ENCODE results near the gene CERK.

Gene CERK

DNA sequence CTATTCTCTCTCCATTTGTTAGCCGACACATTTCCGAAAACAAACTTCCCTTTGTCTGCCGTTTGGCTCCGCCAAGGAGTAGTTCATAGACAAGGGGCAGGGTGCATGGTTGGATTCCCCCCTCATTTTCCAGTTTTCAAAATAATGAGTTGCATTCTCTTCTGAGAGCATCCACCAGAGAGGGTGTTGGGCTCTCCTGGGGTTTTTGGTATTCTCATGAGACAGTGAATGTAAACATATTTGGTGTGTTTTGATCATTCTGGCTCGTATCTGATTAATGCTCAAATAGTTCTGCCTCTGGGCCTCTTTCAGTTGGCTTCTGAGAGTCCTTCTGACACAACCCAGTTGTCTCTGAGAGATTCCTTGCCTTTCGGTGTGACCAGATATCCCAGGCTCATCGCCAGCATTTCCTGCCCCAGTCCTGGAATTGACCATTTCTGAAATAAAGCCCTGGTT, 96.2 kb downstream of the CERK start:
- TF ChIP-seq, protein P1, sequence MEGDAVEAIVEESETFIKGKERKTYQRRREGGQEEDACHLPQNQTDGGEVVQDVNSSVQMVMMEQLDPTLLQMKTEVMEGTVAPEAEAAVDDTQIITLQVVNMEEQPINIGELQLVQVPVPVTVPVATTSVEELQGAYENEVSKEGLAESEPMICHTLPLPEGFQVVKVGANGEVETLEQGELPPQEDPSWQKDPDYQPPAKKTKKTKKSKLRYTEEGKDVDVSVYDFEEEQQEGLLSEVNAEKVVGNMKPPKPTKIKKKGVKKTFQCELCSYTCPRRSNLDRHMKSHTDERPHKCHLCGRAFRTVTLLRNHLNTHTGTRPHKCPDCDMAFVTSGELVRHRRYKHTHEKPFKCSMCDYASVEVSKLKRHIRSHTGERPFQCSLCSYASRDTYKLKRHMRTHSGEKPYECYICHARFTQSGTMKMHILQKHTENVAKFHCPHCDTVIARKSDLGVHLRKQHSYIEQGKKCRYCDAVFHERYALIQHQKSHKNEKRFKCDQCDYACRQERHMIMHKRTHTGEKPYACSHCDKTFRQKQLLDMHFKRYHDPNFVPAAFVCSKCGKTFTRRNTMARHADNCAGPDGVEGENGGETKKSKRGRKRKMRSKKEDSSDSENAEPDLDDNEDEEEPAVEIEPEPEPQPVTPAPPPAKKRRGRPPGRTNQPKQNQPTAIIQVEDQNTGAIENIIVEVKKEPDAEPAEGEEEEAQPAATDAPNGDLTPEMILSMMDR (IDR thresholded peaks at IDR 0.05) = no peak
- DNase-seq (ENCODE audit: low spot score) = no peak
- Histone ChIP-seq H3K27ac (no peak overlapping the region), H3K4me3 (no peak overlapping the region)

DNA sequence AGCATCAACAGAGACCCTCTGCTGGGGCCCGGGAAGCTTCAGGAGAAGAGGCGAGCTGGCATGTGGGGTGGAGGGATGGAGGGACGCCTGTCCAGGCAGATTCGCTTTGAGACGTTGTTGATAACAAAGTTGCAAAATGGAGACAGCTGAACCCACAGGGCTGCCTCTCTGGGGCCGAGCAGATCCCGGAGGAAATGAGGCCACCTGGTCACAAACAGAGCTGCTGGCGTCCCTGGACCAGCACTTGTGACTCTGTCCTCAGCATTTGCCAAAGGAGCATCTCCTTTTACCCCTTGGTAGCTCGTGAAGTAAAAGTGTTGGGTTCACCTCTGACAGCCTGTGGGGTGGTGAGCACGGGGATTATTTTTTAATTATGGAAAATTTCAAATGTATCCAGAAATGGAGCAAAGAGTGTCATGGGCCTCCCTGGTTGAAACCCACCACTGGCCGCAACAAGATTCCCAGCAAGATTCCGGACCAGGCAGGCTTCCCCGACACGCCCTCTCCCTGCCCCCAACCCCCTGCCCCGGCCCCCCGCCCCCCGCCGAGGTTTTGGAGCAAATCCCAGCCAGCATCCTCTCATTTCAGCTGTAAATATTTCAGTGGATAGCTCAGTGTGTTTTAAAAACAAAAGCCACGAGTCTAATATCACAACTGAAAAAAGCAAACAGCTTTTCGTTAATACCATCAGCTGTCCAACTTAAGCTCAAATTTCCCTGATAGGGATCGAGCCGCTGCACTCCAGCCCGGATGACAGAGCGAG, 97.6 kb downstream of the CERK start:
- no peak for DNase-seq (ENCODE audit: low spot score)
- TF ChIP-seq, protein P1 (IDR thresholded peaks at IDR 0.05) = no peak
- Histone ChIP-seq H3K4me3 (no peak overlapping the region), H3K27ac (no peak overlapping the region)

DNA sequence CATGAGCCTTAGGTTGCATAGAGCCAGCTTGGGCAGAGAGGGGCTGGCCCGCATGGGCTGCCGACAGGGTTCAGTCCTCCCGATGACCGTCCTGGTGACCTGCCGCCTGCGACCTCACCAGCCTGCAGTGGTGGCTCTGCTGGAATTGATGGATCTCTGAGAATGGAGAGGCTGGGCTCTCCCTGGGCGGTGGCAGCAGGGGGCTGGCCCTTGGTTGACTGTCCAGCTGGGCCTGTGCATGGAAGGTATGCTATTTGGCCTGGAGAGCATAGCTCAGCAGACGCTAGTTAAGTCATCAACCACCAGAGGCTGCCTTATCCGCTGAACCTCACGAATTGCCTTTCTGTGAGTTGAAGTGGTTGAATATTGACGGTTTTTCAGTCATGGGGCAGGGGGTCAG, 98.2 kb downstream of the CERK start:
- TF ChIP-seq, protein P1 (IDR thresholded peaks at IDR 0.05) = no peak
- no peak overlapping the region for H3K27ac ChIP-seq
- DNase-seq (ENCODE audit: low spot score) = no peak
- H3K4me3 ChIP-seq = no peak overlapping the region

DNA sequence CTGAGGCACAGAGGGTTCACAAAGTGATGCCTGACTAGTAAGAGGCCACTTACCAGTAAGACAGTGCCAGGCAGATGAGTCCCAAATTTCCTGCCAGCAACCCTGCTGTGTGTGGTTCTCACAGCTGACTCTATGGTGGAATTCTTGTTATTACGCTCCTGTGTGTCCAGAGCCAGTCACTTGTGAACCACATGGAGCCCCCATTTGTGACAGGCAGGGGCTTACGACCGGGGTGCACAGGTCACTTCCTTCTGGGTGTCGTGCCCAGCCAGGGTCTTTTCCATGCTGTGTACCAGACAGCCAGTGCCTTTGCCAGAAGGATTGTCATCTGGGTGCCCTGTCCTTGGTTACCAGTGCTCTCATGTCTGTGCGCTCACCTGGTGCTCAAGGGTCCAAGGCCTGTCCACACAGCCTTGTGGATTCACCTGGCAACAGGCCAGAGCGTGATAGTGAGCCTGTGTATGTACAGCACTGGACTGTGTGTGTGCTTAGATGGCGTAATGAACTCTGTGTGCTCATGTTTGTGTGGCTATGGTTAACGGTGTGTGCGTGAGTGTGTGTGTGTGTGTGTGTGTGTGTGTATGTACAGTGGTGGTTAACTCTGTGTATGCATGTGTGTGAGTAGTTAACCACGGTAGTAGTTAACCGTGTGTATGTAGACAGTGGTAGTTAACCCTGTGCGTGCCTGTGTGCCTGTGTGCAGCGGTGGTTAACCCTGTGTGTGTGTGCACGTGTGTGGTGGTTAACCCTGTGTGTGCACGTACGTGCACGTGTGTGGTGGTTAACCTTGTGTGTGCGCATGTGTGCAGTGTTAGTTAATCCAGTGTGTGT, 99.2 kb downstream of the CERK start:
- no peak overlapping the region for H3K4me3 ChIP-seq
- H3K27ac ChIP-seq = no peak overlapping the region
- DNase-seq (ENCODE audit: low spot score) = no peak
- TF ChIP-seq, protein P1 (IDR thresholded peaks at IDR 0.05) = no peak

DNA sequence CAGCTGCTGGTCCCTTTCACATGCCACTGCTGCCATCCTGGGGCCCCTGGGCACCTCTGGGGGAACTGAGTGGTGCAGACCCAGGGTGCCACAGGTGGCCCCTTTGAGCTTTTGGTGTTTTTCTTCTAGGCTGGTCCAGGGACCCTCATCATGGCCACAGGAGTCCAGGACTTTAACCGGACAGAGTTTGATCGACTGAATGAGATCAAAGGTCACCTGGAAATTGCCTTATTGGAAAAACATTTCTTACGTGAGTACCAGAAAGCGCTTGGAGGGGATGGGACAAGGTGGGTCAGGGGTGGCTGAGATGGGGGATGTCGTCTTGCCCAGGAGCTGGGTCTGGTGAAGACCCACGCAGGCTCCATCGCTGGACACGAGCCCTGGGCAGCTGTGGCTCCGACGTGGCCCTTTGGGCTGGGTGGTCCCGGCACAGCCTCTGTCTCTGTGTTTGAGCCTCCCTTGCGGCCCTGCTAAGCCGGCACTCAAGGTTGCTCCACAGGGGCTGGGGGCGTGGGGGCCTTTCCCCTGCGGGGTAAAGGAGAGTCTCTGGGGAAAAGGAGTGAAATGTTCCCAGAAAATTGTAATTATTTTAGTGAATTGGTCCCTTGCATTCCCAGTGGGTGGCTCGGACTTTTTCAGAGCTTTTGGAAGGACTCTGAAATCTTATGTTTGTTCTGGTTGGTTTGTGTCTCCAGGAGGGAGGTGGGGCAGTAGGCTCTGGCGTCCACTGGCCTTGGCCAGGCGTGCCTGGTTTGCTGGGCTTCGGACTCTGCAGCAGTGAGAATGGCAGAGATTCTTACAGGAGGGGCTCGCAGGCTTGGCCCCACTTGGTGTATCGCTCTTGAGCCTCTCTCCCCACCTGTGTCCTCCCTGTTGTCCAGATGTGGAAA, 100.1 kb downstream of the CERK start:
- DNase-seq (ENCODE audit: low spot score) = no peak
- Histone ChIP-seq H3K27ac (no peak overlapping the region), H3K4me3 (no peak overlapping the region)
- TF ChIP-seq, protein P1 (IDR thresholded peaks at IDR 0.05) = no peak

DNA sequence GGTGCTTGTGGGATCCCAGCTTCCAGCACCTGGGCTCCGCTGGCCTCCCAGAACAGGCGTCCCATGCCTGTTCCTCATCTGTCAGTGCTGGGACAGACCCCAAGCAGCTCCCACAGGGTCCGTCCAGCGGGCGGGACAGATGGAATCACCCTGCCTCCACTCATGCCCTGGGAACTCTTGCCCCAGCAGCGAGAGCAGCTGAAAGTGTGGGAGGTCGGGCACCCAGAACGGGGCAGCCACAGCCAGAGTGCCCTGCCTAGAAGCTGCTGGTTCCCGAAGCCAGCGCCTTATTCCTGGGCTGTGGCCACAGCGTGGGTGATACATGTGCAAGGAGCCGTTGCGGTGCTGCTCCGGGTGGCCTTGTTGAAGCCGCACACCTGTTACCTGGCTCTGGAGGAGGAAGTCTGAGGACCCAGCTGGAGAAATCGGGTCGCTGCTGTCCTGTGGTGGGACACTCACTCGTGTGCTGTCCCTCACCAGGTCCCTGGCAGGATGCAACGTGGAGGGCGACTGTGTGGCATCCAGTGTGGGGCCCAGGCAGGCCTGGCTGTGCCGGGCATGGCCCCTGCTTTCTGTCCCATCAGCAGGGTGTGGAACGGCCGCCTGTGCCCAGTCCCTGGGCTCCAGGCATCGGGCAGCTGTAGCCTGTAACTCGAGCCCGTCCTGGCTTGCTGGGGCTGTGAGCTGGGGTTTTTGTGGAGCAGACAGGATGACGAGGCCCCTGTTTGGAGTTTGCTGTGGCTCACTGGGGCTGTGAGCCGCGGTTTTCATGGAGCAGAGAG, 101.6 kb downstream of the CERK start:
- no peak overlapping the region for H3K4me3 ChIP-seq
- no peak for DNase-seq (ENCODE audit: low spot score)
- TF ChIP-seq, protein P1 (IDR thresholded peaks at IDR 0.05) = no peak
- no peak overlapping the region for H3K27ac ChIP-seq
